Heart left ventricle (tissue), 13 donors: ENCODE data around the gene SHROOM2.

ENCODE experiments used
- POLR2A ChIP-seq, 2 donors: fragments of 450-650 bp; IDR thresholded peaks; one replicate each; pipeline ENCODE4 v1.6.1; 2017; ENCODE audit warnings: antibody characterized with exemption in 2 of 2, mild to moderate bottlenecking in 2 of 2, moderate library complexity in 2 of 2
- TF ChIP-seq, protein P1 (sequence below), 12 donors: fragments of 200-600 bp; sonication (generic) in 4 of 12; IDR thresholded peaks; one replicate each; pipeline versions ENCODE4 v1.5.0 to v1.8.0; 2018 to 2022; ENCODE audit warnings: antibody characterized with exemption in 12 of 12, mild to moderate bottlenecking in 5 of 12
- donor health status: ischemic (EF 13 %, LVEDD 7.1; RV severe dilation, severe dysfunction).
- donor health status: DM: no; HTN: yes; CAD: no.
- donor health status: DM: no; HTN: no; CAD: no.
- donor health status: ischemic (EF 25% LVEDD 6.9; RV normal size, moderate dysfunction).
- donor health status: ischemic (EF 25% LVEDD 5.7; RV mildly dilated, moderate dysfunction).
- donor health status: ischemic (EF 35%, LVEDD 5.7; RV mildly dilated, moderate dysfunction).
- donor health status: nonischemic (EF 11% LVEDD 7.7; RV severe dilation, severe dysfunction).
- donor health status: DM: yes; HTN: yes; CAD: no.
- donor health status: PGD.
- donor health status: ischemic (EF 29% LVEDD 5.4; RV normal size, mild dysfunction).
- donor health status: nonischemic (EF 23%, LVEDD 6.1; RV moderate dilation, normal function).

DNA sequence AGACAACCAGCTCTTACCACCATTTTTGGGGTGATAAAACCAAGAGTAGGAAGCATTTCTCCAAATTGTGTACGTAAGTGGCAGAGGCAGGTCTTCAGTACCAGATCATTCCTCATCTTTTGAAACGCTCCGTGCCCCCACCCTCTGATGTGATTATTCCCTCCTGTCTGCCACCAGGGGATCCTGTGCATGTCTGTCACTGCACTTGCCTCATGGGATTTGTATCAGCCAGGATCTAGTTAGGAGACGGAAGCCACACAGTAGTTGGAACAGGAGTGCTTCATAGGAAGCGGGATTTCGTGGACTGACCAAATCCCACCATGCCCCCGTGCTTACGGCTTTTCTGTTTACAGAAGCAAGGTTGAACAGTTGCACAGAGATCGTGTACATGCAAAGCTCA is 75.5 kb downstream of the SHROOM2 start:
- TF ChIP-seq, protein P1, sequence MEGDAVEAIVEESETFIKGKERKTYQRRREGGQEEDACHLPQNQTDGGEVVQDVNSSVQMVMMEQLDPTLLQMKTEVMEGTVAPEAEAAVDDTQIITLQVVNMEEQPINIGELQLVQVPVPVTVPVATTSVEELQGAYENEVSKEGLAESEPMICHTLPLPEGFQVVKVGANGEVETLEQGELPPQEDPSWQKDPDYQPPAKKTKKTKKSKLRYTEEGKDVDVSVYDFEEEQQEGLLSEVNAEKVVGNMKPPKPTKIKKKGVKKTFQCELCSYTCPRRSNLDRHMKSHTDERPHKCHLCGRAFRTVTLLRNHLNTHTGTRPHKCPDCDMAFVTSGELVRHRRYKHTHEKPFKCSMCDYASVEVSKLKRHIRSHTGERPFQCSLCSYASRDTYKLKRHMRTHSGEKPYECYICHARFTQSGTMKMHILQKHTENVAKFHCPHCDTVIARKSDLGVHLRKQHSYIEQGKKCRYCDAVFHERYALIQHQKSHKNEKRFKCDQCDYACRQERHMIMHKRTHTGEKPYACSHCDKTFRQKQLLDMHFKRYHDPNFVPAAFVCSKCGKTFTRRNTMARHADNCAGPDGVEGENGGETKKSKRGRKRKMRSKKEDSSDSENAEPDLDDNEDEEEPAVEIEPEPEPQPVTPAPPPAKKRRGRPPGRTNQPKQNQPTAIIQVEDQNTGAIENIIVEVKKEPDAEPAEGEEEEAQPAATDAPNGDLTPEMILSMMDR (IDR thresholded peaks at IDR 0.05) = no peak
- TF ChIP-seq POLR2A (IDR thresholded peaks at IDR 0.05) = no peak
